Neural crest cell (in vitro differentiated cells): ENCODE measurements around the gene CHPF. TPM values are rescaled to one million over a fixed set of nuclear protein-coding genes. Genes with fewer than 3 reads are reported as not detected.
A peak's percentile ranks its signal among the peaks of the same experiment; 100 is the strongest.

Source experiments
- DNase-seq: peaks from one replicate; pipeline ENCODE4 v3.0.0; 2021; ENCODE audit warnings: low read depth, mixed read lengths, low spot score
- H3K27ac Mint-ChIP-seq: one replicate; pipeline ENCODE4 v1.8.0; 2021; ENCODE audit warnings: mild to moderate bottlenecking, mixed read lengths; ENCODE audit not compliant: unreplicated experiment
- H3K27me3 Mint-ChIP-seq: 2 replicates; pipeline ENCODE4 v1.8.0; 2021; ENCODE audit warnings: low read depth, mild to moderate bottlenecking, mixed read lengths
- H3K36me3 Mint-ChIP-seq: 2 replicates; pipeline ENCODE4 v1.8.0; 2021; ENCODE audit warnings: low read depth, mild to moderate bottlenecking, mixed read lengths
- H3K4me1 Mint-ChIP-seq: 2 replicates; pipeline ENCODE4 v1.8.0; 2021; ENCODE audit warnings: mixed read lengths
- H3K4me3 Mint-ChIP-seq: one replicate; pipeline ENCODE4 v1.8.0; 2021; ENCODE audit warnings: mild to moderate bottlenecking, mixed read lengths
- H3K9me3 Mint-ChIP-seq: 2 replicates; pipeline ENCODE4 v1.8.0; 2021; ENCODE audit warnings: mixed read lengths
- total RNA-seq: library from RNA; stranded (reverse); gene quantifications from 2 replicates; pipeline ENCODE4 v1.2.1, GENCODE V29; 2021
- TF ChIP-seq, protein P1 (sequence below): fragments of 200-600 bp; sonication (generic); conservative IDR thresholded peaks from 2 replicates; pipeline ENCODE4 v1.5.0; 2021; ENCODE audit warnings: antibody characterized with exemption, mild to moderate bottlenecking

The CHPF gene
- total RNA-seq, 1 donor from 2014 or later: 30.0 TPM

DNA sequence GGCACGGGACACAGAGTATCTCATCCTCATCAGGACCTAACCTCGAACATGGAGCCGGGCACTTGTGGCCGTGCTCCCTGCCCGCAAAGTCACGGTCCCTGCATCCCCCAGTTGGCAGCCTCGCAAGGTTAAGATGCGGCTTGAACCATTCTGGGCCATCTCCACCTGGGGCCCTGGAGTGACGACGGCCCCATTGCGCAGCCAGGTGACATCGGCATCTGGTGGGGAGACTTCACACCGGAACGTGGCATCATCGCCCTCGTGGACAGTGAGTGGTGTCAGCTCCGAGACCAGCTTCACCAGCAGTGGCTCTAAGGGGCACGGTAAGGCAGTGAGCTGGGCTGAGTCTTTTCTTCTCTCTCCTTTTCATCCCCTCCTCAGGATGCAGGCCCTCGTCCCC lies 12.8 kb upstream of the CHPF start:
- H3K27ac Mint-ChIP-seq: no peak overlapping the region
- DNase-seq: no peak
- peaks cover 12% of the 10 kb centered on the region for H3K27me3 Mint-ChIP-seq
- H3K4me3 Mint-ChIP-seq: peak overlapping the region; percentile 54
- H3K4me1 Mint-ChIP-seq: peaks cover 19% of the 10 kb centered on the region
- TF ChIP-seq, protein P1, sequence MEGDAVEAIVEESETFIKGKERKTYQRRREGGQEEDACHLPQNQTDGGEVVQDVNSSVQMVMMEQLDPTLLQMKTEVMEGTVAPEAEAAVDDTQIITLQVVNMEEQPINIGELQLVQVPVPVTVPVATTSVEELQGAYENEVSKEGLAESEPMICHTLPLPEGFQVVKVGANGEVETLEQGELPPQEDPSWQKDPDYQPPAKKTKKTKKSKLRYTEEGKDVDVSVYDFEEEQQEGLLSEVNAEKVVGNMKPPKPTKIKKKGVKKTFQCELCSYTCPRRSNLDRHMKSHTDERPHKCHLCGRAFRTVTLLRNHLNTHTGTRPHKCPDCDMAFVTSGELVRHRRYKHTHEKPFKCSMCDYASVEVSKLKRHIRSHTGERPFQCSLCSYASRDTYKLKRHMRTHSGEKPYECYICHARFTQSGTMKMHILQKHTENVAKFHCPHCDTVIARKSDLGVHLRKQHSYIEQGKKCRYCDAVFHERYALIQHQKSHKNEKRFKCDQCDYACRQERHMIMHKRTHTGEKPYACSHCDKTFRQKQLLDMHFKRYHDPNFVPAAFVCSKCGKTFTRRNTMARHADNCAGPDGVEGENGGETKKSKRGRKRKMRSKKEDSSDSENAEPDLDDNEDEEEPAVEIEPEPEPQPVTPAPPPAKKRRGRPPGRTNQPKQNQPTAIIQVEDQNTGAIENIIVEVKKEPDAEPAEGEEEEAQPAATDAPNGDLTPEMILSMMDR: no peak
- no peaks in the 10 kb centered on the region for H3K9me3 Mint-ChIP-seq
- no peaks in the 10 kb centered on the region for H3K36me3 Mint-ChIP-seq

DNA sequence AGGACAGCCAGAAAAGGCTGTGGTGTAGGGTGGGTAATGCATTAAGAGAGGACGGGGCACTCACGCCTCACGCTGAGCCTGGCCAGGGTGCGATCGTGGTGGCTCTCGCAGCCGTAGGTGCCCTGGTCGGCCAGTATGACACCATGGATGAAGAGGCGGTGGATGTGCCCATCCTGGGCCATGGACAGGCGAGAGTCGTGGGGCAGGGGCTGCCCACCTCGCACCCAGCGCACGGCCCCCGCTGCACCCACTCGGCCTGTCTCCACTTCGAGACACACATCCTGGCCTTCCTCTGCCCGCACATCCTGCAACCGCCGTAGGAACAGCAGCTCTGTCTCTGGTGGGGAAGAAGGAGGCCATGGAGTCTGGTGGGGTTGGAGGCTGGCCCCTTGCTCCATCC lies 12.3 kb upstream of the CHPF start:
- no peaks in the 10 kb centered on the region for H3K9me3 Mint-ChIP-seq
- H3K4me1 Mint-ChIP-seq: peaks cover 17% of the 10 kb centered on the region
- TF ChIP-seq, protein P1: no peak
- H3K27me3 Mint-ChIP-seq: peaks cover 14% of the 10 kb centered on the region
- no peak for DNase-seq
- H3K36me3 Mint-ChIP-seq: no peaks in the 10 kb centered on the region
- no peak overlapping the region for H3K27ac Mint-ChIP-seq
- no peak overlapping the region for H3K4me3 Mint-ChIP-seq

DNA sequence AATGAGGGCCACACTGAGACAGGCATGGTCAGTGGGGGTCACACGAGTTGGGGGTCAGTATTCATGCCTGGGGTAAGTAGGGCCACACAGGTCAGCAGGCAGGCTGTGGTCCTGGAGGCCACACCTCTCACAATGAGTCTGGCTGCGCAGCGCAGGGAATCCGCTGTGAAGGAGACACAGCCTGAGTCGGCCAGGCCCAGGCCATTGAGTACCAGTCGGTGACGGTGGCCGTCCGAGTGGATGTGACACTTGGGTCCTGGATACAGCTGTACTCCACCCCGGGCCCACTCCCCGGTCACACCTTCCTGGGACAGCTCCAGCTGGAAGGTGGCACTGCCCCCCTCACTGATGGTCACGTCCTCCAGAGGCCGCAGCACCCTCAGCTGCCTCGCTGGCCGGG lies 10.7 kb upstream of the CHPF start:
- TF ChIP-seq, protein P1: no peak
- Mint-ChIP-seq H3K36me3 (no peaks in the 10 kb centered on the region), H3K4me1 (peaks cover 16% of the 10 kb centered on the region), H3K9me3 (no peaks in the 10 kb centered on the region), H3K27me3 (peaks cover 16% of the 10 kb centered on the region), H3K4me3 (peak overlapping the region; percentile 82), H3K27ac (no peak overlapping the region)
- no peak for DNase-seq

DNA sequence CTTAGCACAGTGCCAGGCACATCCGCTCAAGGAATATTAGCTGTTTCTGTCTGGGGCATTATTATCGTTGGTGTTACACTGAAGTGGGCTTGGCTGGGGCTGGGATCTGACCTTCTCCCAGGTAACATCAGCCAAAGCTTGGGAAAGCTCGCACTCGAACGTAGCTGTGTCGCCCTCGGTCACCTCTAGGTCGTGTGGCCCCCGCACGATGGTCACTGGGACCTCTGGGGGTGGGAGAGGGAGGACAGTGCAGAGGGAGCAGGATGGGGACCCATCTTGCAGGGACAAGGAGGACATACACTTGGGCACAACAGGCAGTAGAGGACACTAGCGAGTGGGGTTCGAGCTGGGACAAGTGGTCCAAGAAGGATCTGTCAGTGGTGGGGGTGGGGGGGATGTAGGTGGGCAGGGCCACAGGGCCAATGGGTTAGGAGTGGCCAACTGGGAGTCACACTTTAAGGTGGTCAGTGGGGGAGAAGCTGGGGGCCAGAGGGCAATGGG lies 9.9 kb upstream of the CHPF start:
- peaks cover 16% of the 10 kb centered on the region for H3K27me3 Mint-ChIP-seq
- H3K9me3 Mint-ChIP-seq: no peaks in the 10 kb centered on the region
- peak overlapping the region; percentile 82 for H3K4me3 Mint-ChIP-seq
- TF ChIP-seq, protein P1: no peak
- peaks cover 16% of the 10 kb centered on the region for H3K4me1 Mint-ChIP-seq
- H3K27ac Mint-ChIP-seq: no peak overlapping the region
- H3K36me3 Mint-ChIP-seq: no peaks in the 10 kb centered on the region
- DNase-seq: no peak

DNA sequence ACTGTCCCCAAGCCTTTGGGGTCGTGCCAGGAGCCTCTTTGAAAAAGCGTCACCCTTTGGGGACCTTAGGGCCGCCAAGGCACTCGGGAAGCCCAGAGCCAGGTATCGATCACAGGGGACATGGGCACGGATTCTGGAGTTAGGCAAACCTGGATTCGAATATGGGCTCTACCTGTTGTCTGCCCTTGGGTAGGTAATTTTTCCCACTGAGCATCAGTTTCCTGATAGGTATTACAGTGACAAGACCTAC lies 9.5 kb upstream of the CHPF start:
- H3K4me3 Mint-ChIP-seq: peak overlapping the region; percentile 82
- H3K36me3 Mint-ChIP-seq: no peaks in the 10 kb centered on the region
- TF ChIP-seq, protein P1: no peak
- no peaks in the 10 kb centered on the region for H3K9me3 Mint-ChIP-seq
- peaks cover 16% of the 10 kb centered on the region for H3K27me3 Mint-ChIP-seq
- no peak overlapping the region for H3K27ac Mint-ChIP-seq
- DNase-seq: no peak
- peaks cover 16% of the 10 kb centered on the region for H3K4me1 Mint-ChIP-seq
